ENCODE measurements around the gene ARL2. TPM values are rescaled to one million over a fixed set of nuclear protein-coding genes. Genes with fewer than 3 reads are reported as not detected.
"Not testable (repeated sequence)": the region's sequence is repeated elsewhere in the genome, so short reads cannot be mapped to it uniquely, and the experiment has no call there.

The ARL2 gene
- total RNA-seq, 1 experiment from 2014 or later: 80.9 TPM

- no peak within 1 kb of the TSS for H3K27ac ChIP-seq
- peaks cover 13% of the 10 kb centered on the region; the same call in 1 of the 2 replicates for H3K4me1 ChIP-seq
- peak within 1 kb of the TSS; percentile 28 for H3K4me3 ChIP-seq
- no peaks in the 10 kb centered on the region for H3K9me3 ChIP-seq (replicated peaks)
- H3K36me3 ChIP-seq: no peaks in the 10 kb centered on the region
- peak; percentile 82 to 93 for DNase-seq
- no peaks in the 10 kb centered on the region for H3K27me3 ChIP-seq
Measured at GRCh38 chr11:64996710-64997380, 17.1 kb upstream of the ARL2 start, which contains the start of gene BATF2. BATF2 (minus strand) TSS chr11:64996971; CDS start chr11:64996914, 57 bp downstream.

- H3K4me1 ChIP-seq: peaks cover 13% of the 10 kb centered on the region; the same call in 1 of the 2 replicates
- no peaks in the 10 kb centered on the region for H3K9me3 ChIP-seq (replicated peaks)
- no peak overlapping the region for H3K27ac ChIP-seq
- H3K4me3 ChIP-seq: no peak overlapping the region
- H3K36me3 ChIP-seq: no peaks in the 10 kb centered on the region
- DNase-seq: peak in 1 of 2 experiments; percentile 33
- H3K27me3 ChIP-seq: 0 out of 2 replicates have a peak, but pooled peaks cover 2% of the 10 kb centered on the region
Measured at GRCh38 chr11:64998141-64998540, 15.8 kb upstream of the ARL2 start.

GRCh38 chr11:64998690-64999431, 15.1 kb upstream of the ARL2 start:
- peaks cover 13% of the 10 kb centered on the region; the same call in 1 of the 2 replicates for H3K4me1 ChIP-seq
- 0 out of 2 replicates have a peak, but pooled peaks cover 3% of the 10 kb centered on the region for H3K27me3 ChIP-seq
- H3K4me3 ChIP-seq: no peak overlapping the region
- H3K27ac ChIP-seq: no peak overlapping the region
- no peak for DNase-seq
- H3K36me3 ChIP-seq: no peaks in the 10 kb centered on the region
- no peaks in the 10 kb centered on the region for H3K9me3 ChIP-seq (replicated peaks)

GRCh38 chr11:64999478-64999877, 14.5 kb upstream of the ARL2 start:
- H3K36me3 ChIP-seq: no peaks in the 10 kb centered on the region

GRCh38 chr11:65002706-65003105, 11.3 kb upstream of the ARL2 start:
- H3K27me3 ChIP-seq: 0 out of 2 replicates have a peak, but pooled peaks cover 3% of the 10 kb centered on the region
- H3K4me1 ChIP-seq: no peaks in the 10 kb centered on the region
- no peak overlapping the region for H3K4me3 ChIP-seq
- no peak for DNase-seq
- H3K27ac ChIP-seq: no peak overlapping the region
- no peaks in the 10 kb centered on the region for H3K9me3 ChIP-seq (replicated peaks)
- H3K36me3 ChIP-seq: no peaks in the 10 kb centered on the region

More at GRCh38 chr11:64999478-64999877, 14.5 kb upstream of the ARL2 start:
- peaks cover 13% of the 10 kb centered on the region; the same call in 1 of the 2 replicates for H3K4me1 ChIP-seq
- 0 out of 2 replicates have a peak, but pooled peaks cover 3% of the 10 kb centered on the region for H3K27me3 ChIP-seq
- H3K4me3 ChIP-seq: no peak overlapping the region
- no peak overlapping the region for H3K27ac ChIP-seq
- no peak for DNase-seq
- no peaks in the 10 kb centered on the region for H3K9me3 ChIP-seq (replicated peaks)

- Histone ChIP-seq H3K36me3 (no peaks in the 10 kb centered on the region), H3K9me3 (replicated peaks) (no peaks in the 10 kb centered on the region), H3K27ac (no peak overlapping the region), H3K4me3 (no peak overlapping the region), H3K4me1 (no peaks in the 10 kb centered on the region), H3K27me3 (0 out of 2 replicates have a peak, but pooled peaks cover 3% of the 10 kb centered on the region)
- no peak for DNase-seq
Measured at GRCh38 chr11:65003282-65003681, 10.7 kb upstream of the ARL2 start.

- DNase-seq; H3K4me1 ChIP-seq; H3K36me3 ChIP-seq; H3K9me3 ChIP-seq (replicated peaks); H3K4me3 ChIP-seq; H3K27me3 ChIP-seq; H3K27ac ChIP-seq: not testable (repeated sequence)
Measured at GRCh38 chr11:65003968-65004367, 10.0 kb upstream of the ARL2 start.

- no peak for DNase-seq
- no peaks in the 10 kb centered on the region for H3K4me1 ChIP-seq
- H3K27me3 ChIP-seq: 0 out of 2 replicates have a peak, but pooled peaks cover 2% of the 10 kb centered on the region
- H3K9me3 ChIP-seq (replicated peaks): no peaks in the 10 kb centered on the region
- H3K4me3 ChIP-seq: no peak overlapping the region
- H3K36me3 ChIP-seq: no peaks in the 10 kb centered on the region
- no peak overlapping the region for H3K27ac ChIP-seq
Measured at GRCh38 chr11:65008016-65008415, 5.9 kb upstream of the ARL2 start.

GRCh38 chr11:65008873-65009272, 5.1 kb upstream of the ARL2 start:
- no peaks in the 10 kb centered on the region for H3K36me3 ChIP-seq
- H3K4me3 ChIP-seq: no peak overlapping the region
- DNase-seq: no peak
- H3K27ac ChIP-seq: no peak overlapping the region
- H3K27me3 ChIP-seq: no peaks in the 10 kb centered on the region
- H3K4me1 ChIP-seq: no peaks in the 10 kb centered on the region
- H3K9me3 ChIP-seq (replicated peaks): no peaks in the 10 kb centered on the region

- no peaks in the 10 kb centered on the region for H3K27me3 ChIP-seq
- H3K4me3 ChIP-seq: peak overlapping the region; percentile 77
- no peaks in the 10 kb centered on the region for H3K9me3 ChIP-seq (replicated peaks)
- 0 out of 2 replicates have a peak, but pooled peaks cover 2% of the 10 kb centered on the region for H3K36me3 ChIP-seq
- peak; percentile 88 to 91 for DNase-seq
- peak overlapping the region; percentile 87 for H3K27ac ChIP-seq
- no peaks in the 10 kb centered on the region for H3K4me1 ChIP-seq
Measured at GRCh38 chr11:65013130-65013887, 651 bp upstream of the ARL2 start.

GRCh38 chr11:65014726-65015227, 817 bp downstream of the ARL2 start:
- Histone ChIP-seq H3K9me3 (replicated peaks) (no peaks in the 10 kb centered on the region), H3K4me1 (no peaks in the 10 kb centered on the region), H3K27ac (peak overlapping the region; percentile 87), H3K36me3 (0 out of 2 replicates have a peak, but pooled peaks cover 2% of the 10 kb centered on the region), H3K4me3 (peak overlapping the region; percentile 77), H3K27me3 (no peaks in the 10 kb centered on the region)
- peak; percentile 31 to 55 for DNase-seq

GRCh38 chr11:65016705-65017104, 2.7 kb downstream of the ARL2 start:
- H3K9me3 ChIP-seq (replicated peaks): no peaks in the 10 kb centered on the region
- no peaks in the 10 kb centered on the region for H3K27me3 ChIP-seq
- H3K4me3 ChIP-seq: no peak overlapping the region
- no peaks in the 10 kb centered on the region for H3K4me1 ChIP-seq
- no peak for DNase-seq
- H3K27ac ChIP-seq: no peak overlapping the region
- 0 out of 2 replicates have a peak, but pooled peaks cover 2% of the 10 kb centered on the region for H3K36me3 ChIP-seq

GRCh38 chr11:65017937-65018336, 4.0 kb downstream of the ARL2 start:
- Histone ChIP-seq H3K4me1 (no peaks in the 10 kb centered on the region), H3K36me3 (0 out of 2 replicates have a peak, but pooled peaks cover 2% of the 10 kb centered on the region), H3K9me3 (replicated peaks) (no peaks in the 10 kb centered on the region), H3K4me3 (no peak overlapping the region), H3K27me3 (no peaks in the 10 kb centered on the region), H3K27ac (no peak overlapping the region)
- no peak for DNase-seq

- no peak overlapping the region for H3K4me3 ChIP-seq
- no peaks in the 10 kb centered on the region for H3K9me3 ChIP-seq (replicated peaks)
- H3K36me3 ChIP-seq: 0 out of 2 replicates have a peak, but pooled peaks cover 2% of the 10 kb centered on the region
- DNase-seq: no peak
- H3K4me1 ChIP-seq: no peaks in the 10 kb centered on the region
- H3K27ac ChIP-seq: no peak overlapping the region
- no peaks in the 10 kb centered on the region for H3K27me3 ChIP-seq
Measured at GRCh38 chr11:65019824-65020223, 5.9 kb downstream of the ARL2 start.

All from SJCRH30 (cell line).